Fibroblast of the aortic adventitia (primary cell): ENCODE measurements around the gene PEX1. TPM values are rescaled to one million over a fixed set of nuclear protein-coding genes. Genes with fewer than 3 reads are reported as not detected.

Source experiments
- DNase-seq: peaks from one replicate; pipeline ENCODE4 v3.0.0-alpha.2; 2010; ENCODE audit warnings: low read depth
- H3K4me3 ChIP-seq: 2 replicates; pipeline ENCODE4 v1.5.1; 2011; ENCODE audit warnings: low read depth, mild to moderate bottlenecking, control low read depth, low read length, moderate library complexity
- total RNA-seq: library from RNA; depleted of rRNA; stranded (reverse); fragments of >200 nt; gene quantifications from 2 replicates; pipeline ENCODE4 v1.2.3, GENCODE V29; 2012; ENCODE audit warnings: low replicate concordance
- TF ChIP-seq, protein P1 (sequence below): IDR thresholded peaks from 2 replicates; pipeline ENCODE4 v1.5.1; 2011; ENCODE audit warnings: mild to moderate bottlenecking, low read length, control low read depth, inconsistent platforms; ENCODE audit not compliant: insufficient read depth

Gene PEX1
- total RNA-seq, 1 donor, result 22.3 TPM

DNA sequence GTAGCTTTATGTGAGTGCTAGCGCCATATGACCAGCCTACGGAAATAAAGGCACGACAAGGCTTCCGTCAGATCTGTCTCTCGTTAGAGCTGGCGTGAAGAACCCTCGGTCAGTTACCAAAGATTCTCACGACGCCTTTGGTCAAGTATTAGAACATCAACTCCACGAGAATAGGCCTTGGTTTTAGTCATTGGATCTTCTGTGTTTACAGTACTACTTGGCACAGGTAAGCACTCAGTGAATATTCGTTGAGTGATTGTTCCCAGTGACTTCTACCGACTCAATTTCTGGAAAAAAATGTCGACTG, 591 bp upstream of the PEX1 start:
- TF ChIP-seq, protein P1, sequence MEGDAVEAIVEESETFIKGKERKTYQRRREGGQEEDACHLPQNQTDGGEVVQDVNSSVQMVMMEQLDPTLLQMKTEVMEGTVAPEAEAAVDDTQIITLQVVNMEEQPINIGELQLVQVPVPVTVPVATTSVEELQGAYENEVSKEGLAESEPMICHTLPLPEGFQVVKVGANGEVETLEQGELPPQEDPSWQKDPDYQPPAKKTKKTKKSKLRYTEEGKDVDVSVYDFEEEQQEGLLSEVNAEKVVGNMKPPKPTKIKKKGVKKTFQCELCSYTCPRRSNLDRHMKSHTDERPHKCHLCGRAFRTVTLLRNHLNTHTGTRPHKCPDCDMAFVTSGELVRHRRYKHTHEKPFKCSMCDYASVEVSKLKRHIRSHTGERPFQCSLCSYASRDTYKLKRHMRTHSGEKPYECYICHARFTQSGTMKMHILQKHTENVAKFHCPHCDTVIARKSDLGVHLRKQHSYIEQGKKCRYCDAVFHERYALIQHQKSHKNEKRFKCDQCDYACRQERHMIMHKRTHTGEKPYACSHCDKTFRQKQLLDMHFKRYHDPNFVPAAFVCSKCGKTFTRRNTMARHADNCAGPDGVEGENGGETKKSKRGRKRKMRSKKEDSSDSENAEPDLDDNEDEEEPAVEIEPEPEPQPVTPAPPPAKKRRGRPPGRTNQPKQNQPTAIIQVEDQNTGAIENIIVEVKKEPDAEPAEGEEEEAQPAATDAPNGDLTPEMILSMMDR, result no peak
- H3K4me3 ChIP-seq, result peak overlapping the region; percentile 98
- no peak for DNase-seq

DNA sequence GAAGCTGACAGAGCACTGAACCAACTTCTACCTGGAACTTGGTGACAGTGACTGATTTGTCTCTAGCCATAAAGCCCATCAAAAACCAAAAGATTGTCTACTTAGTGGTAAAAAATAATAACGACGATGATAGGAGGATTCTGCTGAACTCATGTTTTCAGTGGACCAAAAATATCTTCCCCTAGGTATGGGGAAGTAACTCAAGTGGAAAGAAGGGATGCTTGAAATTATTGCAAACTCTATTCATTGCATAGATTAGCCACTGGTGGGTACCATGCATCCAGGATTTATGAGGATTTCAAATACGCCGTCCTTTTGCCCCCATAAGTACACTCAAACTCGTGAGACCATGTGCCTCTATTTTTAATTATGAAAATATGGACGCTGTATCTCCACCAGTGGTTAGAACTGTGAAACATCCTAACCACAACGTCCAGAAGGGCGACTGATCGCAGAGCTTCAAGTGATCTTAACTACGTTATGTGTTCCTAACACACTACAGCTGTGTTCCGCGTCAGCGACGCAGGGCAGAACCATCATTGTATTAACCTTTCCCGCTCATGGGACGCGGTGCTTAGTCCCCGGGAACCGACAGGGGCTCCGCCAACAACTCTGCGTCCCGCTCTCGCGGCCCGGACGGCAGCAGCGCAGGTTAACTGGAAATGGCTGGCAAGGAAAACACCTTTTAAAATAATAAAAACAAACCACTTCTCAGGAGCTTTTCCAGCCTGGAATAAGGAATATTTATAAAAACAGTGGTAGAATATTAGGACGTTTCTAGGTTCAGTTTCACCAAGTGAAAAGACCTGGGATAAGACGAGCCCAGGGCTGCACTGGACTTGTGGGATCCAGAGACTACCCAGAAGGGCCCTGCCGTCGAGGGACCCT, 776 bp downstream of the PEX1 start:
- TF ChIP-seq, protein P1, result peak; percentile 41
- H3K4me3 ChIP-seq, result peak overlapping the region; percentile 86
- DNase-seq, result peak; percentile 35

DNA sequence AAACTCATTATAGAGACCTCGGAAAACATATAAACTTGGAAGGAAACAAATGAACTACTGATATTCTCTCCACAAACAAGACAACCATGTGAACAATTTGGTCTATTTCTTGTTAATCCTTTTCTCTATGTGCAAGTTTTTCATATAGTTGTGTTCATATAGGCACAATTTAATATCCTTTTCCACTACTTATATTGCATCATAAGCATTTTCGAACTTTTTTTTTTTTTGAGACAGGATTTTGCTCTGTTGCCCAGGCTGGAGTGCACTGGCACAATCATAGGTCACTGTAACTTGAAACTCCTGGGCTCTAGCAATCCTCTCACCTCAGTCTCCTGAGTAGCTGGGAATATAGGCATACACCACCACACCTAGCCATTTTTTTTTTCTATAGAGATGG, 5.2 kb downstream of the PEX1 start:
- no peak for DNase-seq
- no peak overlapping the region for H3K4me3 ChIP-seq
- TF ChIP-seq, protein P1, result no peak

DNA sequence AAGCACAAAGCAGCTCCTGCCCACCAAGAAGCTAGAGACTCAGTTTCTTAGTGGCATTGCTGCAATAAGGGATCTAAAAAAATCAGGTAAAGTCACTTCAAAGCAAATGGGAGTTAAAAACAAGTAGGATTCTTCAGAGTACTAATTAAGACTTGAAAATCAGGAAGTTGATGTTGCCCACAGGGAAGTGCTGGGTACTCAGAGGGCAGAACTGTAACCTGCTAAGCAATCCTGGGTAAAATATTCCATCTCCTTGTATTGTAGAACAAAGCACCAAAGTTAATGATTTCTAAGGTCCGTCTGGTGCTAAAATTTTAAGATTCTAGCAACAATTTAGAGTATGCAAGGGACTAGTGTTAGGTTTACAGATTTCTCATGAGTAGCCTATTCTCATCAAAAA, 8.3 kb downstream of the PEX1 start:
- no peak overlapping the region for H3K4me3 ChIP-seq
- DNase-seq, result no peak
- TF ChIP-seq, protein P1, result no peak

DNA sequence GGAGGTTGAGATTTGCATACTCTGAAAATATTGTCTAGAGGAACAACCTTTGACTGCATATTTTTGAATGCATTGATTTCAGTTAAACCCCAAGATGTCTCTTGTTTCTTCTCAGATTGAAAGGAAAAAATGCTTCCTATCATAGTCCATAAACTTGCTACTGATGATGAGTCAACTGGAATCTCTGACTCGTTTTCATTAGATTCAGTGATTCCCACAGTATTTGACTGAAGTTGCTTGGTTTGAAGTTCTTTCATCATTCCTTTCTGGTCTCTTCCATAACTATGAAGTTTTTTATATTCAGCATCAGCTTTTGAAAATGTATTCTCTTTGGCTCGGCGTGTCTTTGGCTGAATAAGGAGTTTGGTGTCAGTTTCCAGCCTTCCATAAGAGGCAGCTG, 10.7 kb downstream of the PEX1 start:
- no peak overlapping the region for H3K4me3 ChIP-seq
- no peak for DNase-seq
- TF ChIP-seq, protein P1, result no peak

DNA sequence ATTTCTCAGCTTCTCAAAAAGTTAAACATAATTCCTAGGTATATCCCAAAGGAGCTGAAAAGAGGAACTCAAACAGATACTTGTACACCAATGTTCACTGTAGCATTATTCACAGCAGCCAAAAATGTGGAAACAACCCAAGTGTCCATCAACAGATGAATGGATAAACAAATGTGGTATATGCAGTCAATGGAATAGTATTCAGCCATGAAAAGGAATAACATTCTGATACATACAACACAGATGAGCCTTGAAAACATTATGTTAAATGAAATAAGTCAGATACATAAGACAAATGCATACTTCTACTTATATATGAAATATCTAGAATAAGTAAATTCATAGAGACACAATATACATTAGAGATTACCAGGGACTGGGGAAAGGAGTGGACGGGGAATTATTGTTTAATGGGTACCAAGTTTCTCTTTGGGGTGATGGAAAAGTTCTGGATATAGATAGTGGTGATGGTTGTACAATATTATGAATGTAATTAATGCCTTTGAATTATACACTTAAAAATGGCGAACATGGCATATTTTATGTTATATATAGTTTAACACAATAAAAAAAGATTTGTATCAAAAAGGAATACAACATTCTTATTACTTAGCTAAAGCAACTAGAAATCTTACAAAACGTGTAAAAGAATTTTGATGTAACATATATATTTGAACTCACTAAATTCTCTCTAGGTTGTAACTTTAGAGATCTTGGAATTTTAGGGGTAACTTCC, 15.0 kb downstream of the PEX1 start:
- TF ChIP-seq, protein P1, result no peak
- H3K4me3 ChIP-seq, result no peak overlapping the region
- no peak for DNase-seq
